GM10266 (cell line): ENCODE results near the gene TMLHE.
"Not testable (repeated sequence)": the region's sequence is repeated elsewhere in the genome, so short reads cannot be mapped to it uniquely, and the experiment has no call there.

Experiments
- DNase-seq: peaks from one replicate; pipeline ENCODE4 v3.0.0; 2012; ENCODE audit errors: extremely low spot score
- TF ChIP-seq, protein P1 (sequence below): IDR thresholded peaks from 2 replicates; pipeline ENCODE4 v1.5.1; 2012; ENCODE audit warnings: mild to moderate bottlenecking, low read depth; ENCODE audit not compliant: control insufficient read depth, insufficient read depth; ENCODE audit errors: missing control alignments

The TMLHE gene

DNA sequence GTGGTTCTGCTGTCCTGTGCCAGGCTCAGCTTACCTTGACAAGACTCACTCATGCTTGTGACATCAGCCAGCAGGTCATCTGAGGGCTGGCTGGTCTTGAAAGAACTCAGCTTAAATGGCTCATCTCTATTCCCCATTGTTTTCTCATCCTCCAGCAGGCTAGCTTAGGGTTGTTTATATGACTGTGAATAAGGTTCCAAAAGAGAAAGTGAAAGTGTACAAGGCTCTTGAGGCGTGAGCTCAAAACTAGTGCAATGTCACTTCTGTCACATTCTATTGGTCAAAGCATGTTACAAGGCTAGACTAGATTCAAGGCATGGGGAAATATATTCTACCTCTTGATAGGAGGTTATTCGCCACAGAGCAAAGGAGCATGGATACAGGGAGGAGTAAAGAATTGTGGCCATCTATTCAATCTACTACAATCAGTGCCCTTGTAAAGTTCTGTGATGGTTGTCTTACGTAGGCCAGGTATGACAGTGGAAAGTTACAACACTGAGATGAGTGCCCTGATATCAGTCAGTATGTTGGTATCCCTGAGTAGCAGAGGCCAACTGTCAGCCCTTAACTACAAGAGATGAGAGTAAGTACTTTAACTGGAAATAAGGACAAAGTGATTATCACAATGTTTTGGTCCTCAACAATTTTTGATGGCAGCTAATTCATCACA, 19.8 kb upstream of the TMLHE start:
- no peak for DNase-seq
- TF ChIP-seq, protein P1, sequence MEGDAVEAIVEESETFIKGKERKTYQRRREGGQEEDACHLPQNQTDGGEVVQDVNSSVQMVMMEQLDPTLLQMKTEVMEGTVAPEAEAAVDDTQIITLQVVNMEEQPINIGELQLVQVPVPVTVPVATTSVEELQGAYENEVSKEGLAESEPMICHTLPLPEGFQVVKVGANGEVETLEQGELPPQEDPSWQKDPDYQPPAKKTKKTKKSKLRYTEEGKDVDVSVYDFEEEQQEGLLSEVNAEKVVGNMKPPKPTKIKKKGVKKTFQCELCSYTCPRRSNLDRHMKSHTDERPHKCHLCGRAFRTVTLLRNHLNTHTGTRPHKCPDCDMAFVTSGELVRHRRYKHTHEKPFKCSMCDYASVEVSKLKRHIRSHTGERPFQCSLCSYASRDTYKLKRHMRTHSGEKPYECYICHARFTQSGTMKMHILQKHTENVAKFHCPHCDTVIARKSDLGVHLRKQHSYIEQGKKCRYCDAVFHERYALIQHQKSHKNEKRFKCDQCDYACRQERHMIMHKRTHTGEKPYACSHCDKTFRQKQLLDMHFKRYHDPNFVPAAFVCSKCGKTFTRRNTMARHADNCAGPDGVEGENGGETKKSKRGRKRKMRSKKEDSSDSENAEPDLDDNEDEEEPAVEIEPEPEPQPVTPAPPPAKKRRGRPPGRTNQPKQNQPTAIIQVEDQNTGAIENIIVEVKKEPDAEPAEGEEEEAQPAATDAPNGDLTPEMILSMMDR: no peak

- DNase-seq: not testable (repeated sequence)
These were observed 7.4 kb upstream of the TMLHE start for GRCh38 chrX:155620110-155620509.

DNA sequence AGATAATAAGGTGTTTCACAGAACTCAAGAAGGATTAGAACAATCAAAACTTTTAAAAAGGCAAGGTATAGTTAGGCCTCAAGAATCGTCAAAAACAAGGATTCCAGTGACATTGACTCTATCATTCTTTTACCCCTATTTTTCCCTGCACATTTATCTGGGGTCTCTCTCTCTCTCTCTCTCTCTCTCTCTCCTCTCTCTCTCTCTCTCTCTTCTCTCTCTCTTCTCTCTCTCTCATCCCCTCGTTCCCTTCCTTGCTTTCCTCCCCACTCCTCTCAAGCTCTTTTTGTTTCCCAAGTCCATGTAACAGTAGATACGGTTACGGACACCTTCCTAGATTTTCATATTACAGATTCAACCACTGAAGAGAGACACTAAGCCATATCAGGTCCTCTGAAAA, 3.2 kb upstream of the TMLHE start:
- no peak for DNase-seq
- TF ChIP-seq, protein P1: no peak

GRCh38 chrX:155613927-155614559, 1.3 kb upstream of the TMLHE start:
- TF ChIP-seq, protein P1: no peak
- DNase-seq: no peak

DNA sequence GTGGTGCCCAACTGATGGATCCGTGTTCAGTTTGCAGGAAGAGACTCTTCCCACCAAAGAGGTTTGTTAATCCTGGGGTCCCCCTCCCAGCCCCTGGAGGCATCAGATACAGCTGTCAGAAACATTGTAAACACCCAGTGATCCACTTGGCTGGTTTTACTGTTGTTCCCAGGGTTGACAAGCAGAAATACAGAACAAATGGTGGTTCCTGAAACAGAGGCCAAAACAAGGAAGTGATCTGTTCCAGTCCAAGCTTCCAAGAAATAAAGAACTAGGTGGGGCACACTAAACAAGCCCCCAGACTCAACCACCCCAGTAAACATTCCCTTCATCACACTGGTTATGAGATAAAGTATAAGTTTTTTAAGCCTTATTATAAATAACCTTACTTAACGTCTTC, 1.4 kb downstream of the TMLHE start:
- no peak for DNase-seq
- TF ChIP-seq, protein P1: no peak

DNA sequence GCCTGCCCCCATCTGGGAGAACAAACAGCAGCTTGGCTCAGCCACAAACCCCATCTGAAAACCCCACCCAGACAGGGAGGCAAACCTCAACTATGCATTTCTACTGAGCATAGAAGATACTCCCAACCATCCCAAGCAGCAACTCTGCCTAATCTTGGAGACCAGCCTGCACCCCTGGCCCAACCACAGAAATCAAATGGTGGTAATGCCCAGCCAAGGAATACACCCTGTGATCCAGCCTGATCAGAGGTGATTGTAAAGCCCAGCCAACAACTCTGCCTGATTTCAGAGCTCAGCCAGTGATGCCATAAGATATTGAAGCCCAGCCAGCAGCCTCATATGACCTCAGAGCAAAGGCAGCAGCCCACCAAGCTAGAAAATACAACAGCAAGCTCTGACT, 19.8 kb downstream of the TMLHE start:
- TF ChIP-seq, protein P1: no peak
- no peak for DNase-seq

GRCh38 chrX:155592331-155592730, 20.4 kb downstream of the TMLHE start:
- TF ChIP-seq, protein P1: no peak
- no peak for DNase-seq

DNA sequence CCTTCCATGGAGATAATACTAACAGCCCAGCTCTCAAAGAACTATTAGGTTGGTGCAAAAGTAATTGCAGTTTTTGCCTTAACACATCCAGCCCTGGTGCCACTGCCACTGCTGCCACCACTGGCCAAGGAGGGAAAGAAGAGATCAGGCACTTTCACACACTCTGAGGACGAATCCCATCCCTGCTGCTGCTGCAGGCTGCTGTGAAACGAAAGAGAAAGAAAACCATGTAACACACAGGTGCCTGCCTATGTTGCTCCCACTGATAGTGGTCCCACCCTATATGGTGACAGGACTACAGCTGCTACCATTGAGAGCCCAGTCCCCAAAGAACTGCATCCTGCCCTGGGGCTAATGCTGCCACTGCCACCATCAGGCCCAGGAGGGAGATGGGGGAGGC, 35.1 kb downstream of the TMLHE start:
- TF ChIP-seq, protein P1: no peak
- no peak for DNase-seq
